Measurements from ENCODE around the gene TTC16. TPM values are rescaled to one million over a fixed set of nuclear protein-coding genes. Genes with fewer than 3 reads are reported as not detected.

The TTC16 gene
- total RNA-seq, 4 donors from 2014 or later = 0.28 TPM; not detected in 3

- ATAC-seq (ENCODE audit: low FRiP score) = no peak
- no peak for DNase-seq (ENCODE audit: low spot score)
- TF ChIP-seq CTCF (IDR thresholded peaks at IDR 0.05) = no peak
These were observed 53.2 kb downstream of the TTC16 start for GRCh38 chr9:127769101-127769500.

GRCh38 chr9:127769929-127770582 is 54.2 kb downstream of the TTC16 start:
- TF ChIP-seq CTCF (IDR thresholded peaks at IDR 0.05) = no peak
- ATAC-seq (ENCODE audit: low FRiP score) = no peak

GRCh38 chr9:127770583-127770904 is 54.7 kb downstream of the TTC16 start:
- TF ChIP-seq CTCF (IDR thresholded peaks at IDR 0.05) = no peak
- no peak for DNase-seq (ENCODE audit: low spot score)
- ATAC-seq (ENCODE audit: low FRiP score) = no peak

More at GRCh38 chr9:127769929-127770582, 54.2 kb downstream of the TTC16 start:
- DNase-seq (ENCODE audit: low spot score) = no peak

GRCh38 chr9:127770905-127771569 is 55.2 kb downstream of the TTC16 start:
- DNase-seq (ENCODE audit: low spot score) (peak; percentile 95), ATAC-seq (ENCODE audit: low FRiP score) (peak; percentile 100)
- no peak for TF ChIP-seq CTCF (IDR thresholded peaks at IDR 0.05)

- TF ChIP-seq CTCF (IDR thresholded peaks at IDR 0.05) = no peak
- ATAC-seq (ENCODE audit: low FRiP score) (no peak), DNase-seq (ENCODE audit: low spot score) (no peak)
These were observed 55.8 kb downstream of the TTC16 start for GRCh38 chr9:127771570-127772189.

- TF ChIP-seq CTCF (IDR thresholded peaks at IDR 0.05) = no peak
- DNase-seq (ENCODE audit: low spot score) = no peak
These were observed 56.7 kb downstream of the TTC16 start for GRCh38 chr9:127772603-127773002.

More at GRCh38 chr9:127772603-127773002, 56.7 kb downstream of the TTC16 start:
- ATAC-seq (ENCODE audit: low FRiP score) = no peak

All from omental fat pad (tissue), 4 donors.